ENCODE data around the gene FZD1.

The FZD1 gene

DNA sequence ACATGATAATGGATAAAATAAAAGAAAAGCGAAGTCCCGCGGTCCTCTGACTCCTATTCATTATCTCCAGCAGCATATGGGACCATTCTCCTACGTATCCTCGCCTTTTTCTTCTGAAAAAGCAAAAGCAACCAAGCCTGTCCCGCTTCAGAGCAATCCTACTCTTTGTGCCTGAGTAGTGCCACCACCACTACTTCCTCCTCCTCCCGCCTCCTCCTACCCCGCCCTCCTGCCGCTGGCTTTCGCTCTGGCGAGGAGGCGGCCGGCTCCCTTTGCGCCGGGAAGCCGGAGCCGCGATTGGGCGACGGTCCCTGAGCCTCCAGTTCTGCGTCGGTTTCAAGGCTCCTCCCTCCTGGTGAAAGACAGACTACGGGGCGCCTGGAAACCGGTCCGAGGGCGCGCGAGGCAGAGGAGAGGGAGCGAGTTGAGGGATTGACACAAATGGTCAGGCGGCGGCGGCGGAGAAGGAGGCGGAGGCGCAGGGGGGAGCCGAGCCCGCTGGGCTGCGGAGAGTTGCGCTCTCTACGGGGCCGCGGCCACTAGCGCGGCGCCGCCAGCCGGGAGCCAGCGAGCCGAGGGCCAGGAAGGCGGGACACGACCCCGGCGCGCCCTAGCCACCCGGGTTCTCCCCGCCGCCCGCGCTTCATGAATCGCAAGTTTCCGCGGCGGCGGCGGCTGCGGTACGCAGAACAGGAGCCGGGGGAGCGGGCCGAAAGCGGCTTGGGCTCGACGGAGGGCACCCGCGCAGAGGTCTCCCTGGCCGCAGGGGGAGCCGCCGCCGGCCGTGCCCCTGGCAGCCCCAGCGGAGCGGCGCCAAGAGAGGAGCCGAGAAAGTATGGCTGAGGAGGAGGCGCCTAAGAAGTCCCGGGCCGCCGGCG is at the start of gene FZD1:
Gene FZD1 (plus strand): TSS at position 388 of the 878 bp plus-strand sequence. CDS start 448 bp downstream, at position 836.
- Histone ChIP-seq H3K9me3 (no peaks in the 10 kb centered on the region), H3K27me3 (ENCODE audit: low read depth) (no peaks in the 10 kb centered on the region), H3K4me3 (peak within 1 kb of the TSS; percentile 52), H3K36me3 (replicated peaks) (no peaks in the 10 kb centered on the region), H3K4me1 (peaks cover 10% of the 10 kb centered on the region)
- DNase-seq (ENCODE audit: low spot score in 2 of 2): peak; percentile 97 to 98
- in situ Hi-C loops (cut with MboI; ENCODE audit: low sequenced_read_pairs): loop anchor here (25.0 kb wide), 1 partner anchor 177 kb away; no protein-coding TSS in a partner anchor

GRCh38 chr7:91226411-91226810 is 37.8 kb upstream of the FZD1 start:
- no peak for DNase-seq (ENCODE audit: low spot score in 2 of 2)
- Histone ChIP-seq H3K9me3 (no peaks in the 10 kb centered on the region), H3K27me3 (ENCODE audit: low read depth) (no peaks in the 10 kb centered on the region), H3K4me3 (no peak overlapping the region), H3K36me3 (replicated peaks) (no peaks in the 10 kb centered on the region), H3K4me1 (no peaks in the 10 kb centered on the region)
- in situ Hi-C loops (cut with MboI; ENCODE audit: low sequenced_read_pairs): no loop called here

DNA sequence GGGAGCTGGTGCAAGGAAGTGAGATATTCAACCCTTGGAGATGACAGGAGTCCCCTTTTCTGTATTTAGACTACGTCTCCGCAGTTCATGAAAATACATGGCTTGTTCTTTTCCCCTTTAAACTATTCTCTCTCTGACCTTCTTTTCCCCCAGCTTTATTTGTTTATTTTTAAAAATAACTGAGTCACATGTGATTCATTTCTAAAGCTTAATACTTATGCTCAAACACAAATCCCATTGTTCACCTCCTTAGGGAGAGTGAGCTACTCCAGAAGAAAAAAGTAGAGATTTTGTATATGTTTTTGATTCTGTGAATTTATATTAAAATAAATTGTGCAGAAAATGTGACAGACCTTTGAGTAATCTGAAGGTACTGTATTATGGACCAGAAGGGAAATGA is 35.9 kb upstream of the FZD1 start:
- H3K4me3 ChIP-seq: no peak overlapping the region
- no peaks in the 10 kb centered on the region for H3K4me1 ChIP-seq
- in situ Hi-C loops (cut with MboI; ENCODE audit: low sequenced_read_pairs): no loop called here
- no peaks in the 10 kb centered on the region for H3K9me3 ChIP-seq
- DNase-seq (ENCODE audit: low spot score in 2 of 2): no peak
- H3K36me3 ChIP-seq (replicated peaks): no peaks in the 10 kb centered on the region
- no peaks in the 10 kb centered on the region for H3K27me3 ChIP-seq (ENCODE audit: low read depth)

- no peaks in the 10 kb centered on the region for H3K4me1 ChIP-seq
- no peaks in the 10 kb centered on the region for H3K36me3 ChIP-seq (replicated peaks)
- no peaks in the 10 kb centered on the region for H3K27me3 ChIP-seq (ENCODE audit: low read depth)
- no peak overlapping the region for H3K4me3 ChIP-seq
- in situ Hi-C loops (cut with MboI; ENCODE audit: low sequenced_read_pairs): no loop called here
- H3K9me3 ChIP-seq: no peaks in the 10 kb centered on the region; the same call in 1 of the 2 replicates
- no peak for DNase-seq (ENCODE audit: low spot score in 2 of 2)
These were observed 35.2 kb upstream of the FZD1 start for GRCh38 chr7:91228927-91229558.

GRCh38 chr7:91230100-91230499 is 34.1 kb upstream of the FZD1 start:
- Histone ChIP-seq H3K4me1 (no peaks in the 10 kb centered on the region), H3K36me3 (replicated peaks) (no peaks in the 10 kb centered on the region), H3K4me3 (no peak overlapping the region), H3K27me3 (ENCODE audit: low read depth) (no peaks in the 10 kb centered on the region), H3K9me3 (no peaks in the 10 kb centered on the region; the same call in 1 of the 2 replicates)
- in situ Hi-C loops (cut with MboI; ENCODE audit: low sequenced_read_pairs): no loop called here
- no peak for DNase-seq (ENCODE audit: low spot score in 2 of 2)

GRCh38 chr7:91230503-91230902 is 33.7 kb upstream of the FZD1 start:
- Histone ChIP-seq H3K9me3 (no peaks in the 10 kb centered on the region; the same call in 1 of the 2 replicates), H3K36me3 (replicated peaks) (no peaks in the 10 kb centered on the region), H3K4me3 (no peak overlapping the region), H3K4me1 (no peaks in the 10 kb centered on the region), H3K27me3 (ENCODE audit: low read depth) (no peaks in the 10 kb centered on the region)
- in situ Hi-C loops (cut with MboI; ENCODE audit: low sequenced_read_pairs): no loop called here
- no peak for DNase-seq (ENCODE audit: low spot score in 2 of 2)

DNA sequence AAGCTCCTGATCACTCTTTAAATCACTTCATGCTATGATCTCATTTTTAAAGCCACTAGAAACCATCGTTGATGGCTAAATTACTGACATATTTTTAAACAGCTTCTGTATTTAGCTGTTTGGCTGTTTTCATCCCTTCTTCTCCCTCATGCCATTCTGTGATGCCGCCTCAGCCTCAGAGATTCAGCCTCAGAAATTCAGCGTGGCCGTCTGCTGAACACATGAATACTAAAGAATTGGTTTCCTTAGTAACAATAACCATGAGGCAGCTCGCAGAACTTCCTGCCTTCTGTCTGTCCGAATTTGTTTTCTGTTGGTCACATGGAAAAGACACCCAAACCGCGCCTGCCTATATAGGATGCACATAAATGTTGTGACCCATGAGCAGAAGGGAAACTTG is 31.0 kb upstream of the FZD1 start:
- no peaks in the 10 kb centered on the region; the same call in 1 of the 2 replicates for H3K9me3 ChIP-seq
- H3K4me1 ChIP-seq: no peaks in the 10 kb centered on the region
- no peaks in the 10 kb centered on the region for H3K36me3 ChIP-seq (replicated peaks)
- in situ Hi-C loops (cut with MboI; ENCODE audit: low sequenced_read_pairs): no loop called here
- no peak overlapping the region for H3K4me3 ChIP-seq
- H3K27me3 ChIP-seq (ENCODE audit: low read depth): no peaks in the 10 kb centered on the region
- DNase-seq (ENCODE audit: low spot score in 2 of 2): no peak

- no peaks in the 10 kb centered on the region for H3K27me3 ChIP-seq (ENCODE audit: low read depth)
- no peak for DNase-seq (ENCODE audit: low spot score in 2 of 2)
- H3K4me1 ChIP-seq: no peaks in the 10 kb centered on the region
- in situ Hi-C loops (cut with MboI; ENCODE audit: low sequenced_read_pairs): no loop called here
- no peaks in the 10 kb centered on the region for H3K36me3 ChIP-seq (replicated peaks)
- H3K4me3 ChIP-seq: no peak overlapping the region
- H3K9me3 ChIP-seq: no peaks in the 10 kb centered on the region; the same call in 1 of the 2 replicates
These were observed 28.9 kb upstream of the FZD1 start for GRCh38 chr7:91235211-91235832.

DNA sequence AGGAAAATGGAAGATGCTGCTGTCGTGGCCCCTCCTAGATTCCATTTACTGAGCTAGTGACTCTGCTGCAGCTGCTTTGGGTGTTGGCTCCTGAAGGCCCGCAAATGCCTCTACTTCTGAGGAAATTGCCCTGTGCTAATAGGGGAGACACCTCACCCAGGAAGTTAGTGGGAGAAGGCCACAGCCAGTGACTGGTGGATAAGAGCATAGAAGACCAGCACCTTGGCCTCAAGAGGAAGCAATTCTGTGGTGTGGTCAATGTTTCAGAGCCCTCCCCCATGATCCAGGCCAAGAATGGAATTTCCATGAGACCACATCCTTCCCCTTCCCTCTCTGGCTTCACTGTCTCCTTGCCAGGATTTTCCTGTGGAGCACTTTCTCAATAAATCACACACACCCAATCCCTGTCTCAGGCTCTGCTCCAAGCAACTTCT is 25.0 kb upstream of the FZD1 start:
- Histone ChIP-seq H3K9me3 (no peaks in the 10 kb centered on the region; the same call in 1 of the 2 replicates), H3K4me3 (no peak overlapping the region), H3K27me3 (ENCODE audit: low read depth) (no peaks in the 10 kb centered on the region), H3K36me3 (replicated peaks) (no peaks in the 10 kb centered on the region), H3K4me1 (peaks cover 12% of the 10 kb centered on the region; the same call in 1 of the 2 replicates)
- DNase-seq (ENCODE audit: low spot score in 2 of 2): no peak
- in situ Hi-C loops (cut with MboI; ENCODE audit: low sequenced_read_pairs): no loop called here

- in situ Hi-C loops (cut with MboI; ENCODE audit: low sequenced_read_pairs): no loop called here
- no peak for DNase-seq (ENCODE audit: low spot score in 2 of 2)
- Histone ChIP-seq H3K4me1 (peaks cover 12% of the 10 kb centered on the region; the same call in 1 of the 2 replicates), H3K36me3 (replicated peaks) (no peaks in the 10 kb centered on the region), H3K27me3 (ENCODE audit: low read depth) (no peaks in the 10 kb centered on the region), H3K4me3 (no peak overlapping the region), H3K9me3 (no peaks in the 10 kb centered on the region)
These were observed 24.5 kb upstream of the FZD1 start for GRCh38 chr7:91239772-91240171.

DNA sequence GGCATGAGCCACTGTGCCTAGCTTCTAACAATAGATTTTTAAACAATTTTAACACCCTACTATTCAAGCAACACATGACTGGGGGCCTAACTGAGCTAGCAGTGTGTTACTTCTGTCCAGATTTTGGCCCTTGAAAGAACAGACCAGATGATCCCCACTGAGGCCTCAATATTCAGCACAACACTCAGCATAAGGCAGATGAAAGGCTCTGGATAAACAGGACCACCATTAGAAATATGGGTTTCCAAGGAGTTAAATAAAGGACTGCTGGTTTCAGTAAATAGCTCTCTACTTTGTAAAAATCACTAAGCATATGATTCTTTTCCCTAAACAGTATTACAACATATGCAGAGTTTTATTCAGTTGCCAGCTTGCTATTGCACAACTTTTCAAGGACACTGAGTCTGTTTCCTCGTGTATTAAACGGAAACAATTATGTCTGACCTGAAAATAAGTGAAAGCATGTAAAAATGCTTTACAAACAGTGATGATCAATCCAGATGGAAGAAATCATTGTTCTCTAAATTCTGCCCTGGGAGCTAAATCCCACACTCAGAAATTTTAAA is 23.8 kb upstream of the FZD1 start:
- Histone ChIP-seq H3K9me3 (no peaks in the 10 kb centered on the region), H3K4me1 (peaks cover 12% of the 10 kb centered on the region; the same call in 1 of the 2 replicates), H3K27me3 (ENCODE audit: low read depth) (no peaks in the 10 kb centered on the region), H3K36me3 (replicated peaks) (no peaks in the 10 kb centered on the region), H3K4me3 (no peak overlapping the region)
- in situ Hi-C loops (cut with MboI; ENCODE audit: low sequenced_read_pairs): no loop called here
- DNase-seq (ENCODE audit: low spot score in 2 of 2): no peak

DNA sequence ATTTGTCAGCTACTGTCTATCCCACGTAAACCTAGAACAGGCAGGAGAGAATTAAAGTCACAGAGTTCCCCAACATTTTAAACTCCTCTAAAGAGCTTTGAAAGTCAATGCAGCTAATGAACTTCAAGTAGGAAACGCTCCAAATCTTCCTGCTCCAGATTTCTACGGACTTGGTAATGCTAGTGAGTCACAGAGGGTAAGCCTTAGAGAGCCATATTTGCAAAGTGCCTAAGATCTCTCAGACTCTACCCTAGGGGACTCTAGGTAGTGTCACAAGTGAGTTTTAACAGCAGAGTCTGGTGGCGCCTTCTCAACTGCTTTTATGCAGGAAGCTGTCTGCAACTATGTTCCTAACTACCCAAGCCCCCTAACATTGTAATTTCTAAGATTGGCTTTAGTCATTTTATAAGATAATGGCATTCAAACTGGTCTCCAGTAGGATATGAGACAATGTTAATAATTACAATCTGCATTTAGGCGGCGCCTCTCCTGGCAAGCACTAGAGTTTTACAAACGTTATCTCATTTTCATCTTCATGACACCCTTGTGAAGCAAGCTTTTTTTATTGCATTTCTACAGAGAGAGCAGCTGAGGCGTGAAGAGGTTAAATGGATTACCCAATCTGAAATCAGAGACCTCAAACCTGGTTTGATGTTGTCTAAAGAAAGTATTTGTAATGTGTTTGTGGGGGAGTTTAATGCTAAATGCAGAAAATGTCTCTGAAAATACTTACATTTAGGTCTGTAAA is 22.0 kb upstream of the FZD1 start:
- no peaks in the 10 kb centered on the region for H3K27me3 ChIP-seq (ENCODE audit: low read depth)
- peak in 1 of 2 experiments; percentile 10 for DNase-seq (ENCODE audit: low spot score in 2 of 2)
- H3K36me3 ChIP-seq (replicated peaks): no peaks in the 10 kb centered on the region
- H3K4me3 ChIP-seq: no peak overlapping the region
- in situ Hi-C loops (cut with MboI; ENCODE audit: low sequenced_read_pairs): no loop called here
- H3K9me3 ChIP-seq: no peaks in the 10 kb centered on the region
- peaks cover 12% of the 10 kb centered on the region; the same call in 1 of the 2 replicates for H3K4me1 ChIP-seq

All from HAP-1 (cell line).